ENCODE data around the gene ADCY4. TPM values are rescaled to one million over a fixed set of nuclear protein-coding genes. Genes with fewer than 3 reads are reported as not detected.

Gene ADCY4
- total and polyA plus RNA-seq, 2 donors (not counting 3 experiments of a cell fraction or from before 2014, with no cell fraction given), result 81.6 to 84.0 TPM

DNA sequence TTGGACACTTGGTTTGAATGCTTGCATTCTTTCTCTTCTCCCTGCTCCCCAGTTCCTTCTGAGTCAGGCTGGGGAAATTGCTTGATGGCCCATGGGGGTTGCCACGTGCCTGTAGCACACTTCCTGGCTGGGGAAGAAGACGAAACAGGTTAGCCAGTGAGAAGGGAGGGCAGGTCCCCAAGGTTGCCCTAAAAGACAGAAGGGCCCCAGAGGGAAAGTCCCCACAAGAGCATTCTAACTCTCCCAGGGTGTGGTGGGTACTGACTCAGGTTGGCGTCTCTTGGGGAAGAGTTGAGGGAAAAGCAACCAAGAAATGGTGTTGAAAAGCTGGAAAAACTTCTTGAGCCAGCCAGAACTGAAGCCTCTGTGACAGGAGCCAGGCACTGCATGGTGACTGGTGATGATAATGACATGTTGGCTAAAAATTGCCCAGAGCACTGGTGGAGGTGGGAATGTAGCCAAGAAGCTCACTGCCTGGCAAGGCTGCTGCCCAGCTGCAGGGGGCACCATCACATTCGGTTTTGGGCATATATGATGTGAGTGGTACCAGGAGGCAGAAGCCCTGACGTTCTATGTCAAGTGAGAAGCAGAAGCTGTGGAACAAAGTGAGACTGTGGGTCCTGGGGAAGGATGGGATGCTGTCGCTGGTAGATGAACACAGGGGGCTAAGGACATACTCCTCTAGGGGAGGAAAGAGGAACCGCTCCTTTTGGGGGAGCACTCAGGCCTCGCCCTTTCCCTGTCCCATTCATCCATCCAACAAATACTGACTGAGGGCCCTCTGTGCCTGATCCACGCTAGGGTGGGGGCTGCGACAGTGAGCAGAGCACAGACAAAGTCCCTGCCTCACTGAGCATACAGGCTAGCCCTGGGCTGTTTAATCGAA lies 55.3 kb downstream of the ADCY4 start:
- intact Hi-C loops (cut with micrococcal nuclease) (no loop called here), dilution Hi-C loops (cut with MboI; ENCODE audit: extremely low pct_ligation_motif_present, low sequenced_read_pairs) (no loop called here)
- TF ChIP-seq POLR2AphosphoS5 (IDR thresholded peaks at IDR 0.05; ENCODE audit: insufficient read depth, low read depth, low read length), result no peak
- TF ChIP-seq, protein P1, sequence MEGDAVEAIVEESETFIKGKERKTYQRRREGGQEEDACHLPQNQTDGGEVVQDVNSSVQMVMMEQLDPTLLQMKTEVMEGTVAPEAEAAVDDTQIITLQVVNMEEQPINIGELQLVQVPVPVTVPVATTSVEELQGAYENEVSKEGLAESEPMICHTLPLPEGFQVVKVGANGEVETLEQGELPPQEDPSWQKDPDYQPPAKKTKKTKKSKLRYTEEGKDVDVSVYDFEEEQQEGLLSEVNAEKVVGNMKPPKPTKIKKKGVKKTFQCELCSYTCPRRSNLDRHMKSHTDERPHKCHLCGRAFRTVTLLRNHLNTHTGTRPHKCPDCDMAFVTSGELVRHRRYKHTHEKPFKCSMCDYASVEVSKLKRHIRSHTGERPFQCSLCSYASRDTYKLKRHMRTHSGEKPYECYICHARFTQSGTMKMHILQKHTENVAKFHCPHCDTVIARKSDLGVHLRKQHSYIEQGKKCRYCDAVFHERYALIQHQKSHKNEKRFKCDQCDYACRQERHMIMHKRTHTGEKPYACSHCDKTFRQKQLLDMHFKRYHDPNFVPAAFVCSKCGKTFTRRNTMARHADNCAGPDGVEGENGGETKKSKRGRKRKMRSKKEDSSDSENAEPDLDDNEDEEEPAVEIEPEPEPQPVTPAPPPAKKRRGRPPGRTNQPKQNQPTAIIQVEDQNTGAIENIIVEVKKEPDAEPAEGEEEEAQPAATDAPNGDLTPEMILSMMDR (IDR thresholded peaks at IDR 0.05; ENCODE audit: extremely low read depth in 1 of 2, insufficient read depth in 1 of 2, low read depth in 1 of 2, low read length in 2 of 2), result peak in 1 of 2 donors; percentile 33
- no peak for TF ChIP-seq GATA2 (IDR thresholded peaks at IDR 0.05; ENCODE audit: insufficient read depth, insufficient read length, low read depth, low read length)
- TF ChIP-seq POLR2A (IDR thresholded peaks at IDR 0.05; ENCODE audit: low read depth, low read length), result no peak
- no peak for TF ChIP-seq MYC (IDR thresholded peaks at IDR 0.05; ENCODE audit: low read depth, low read length)
- Histone ChIP-seq H4K20me1 (replicated peaks; ENCODE audit: control insufficient read depth, extremely low read depth, insufficient read depth, low read length) (no peaks in the 10 kb centered on the region), H3K9me1 (replicated peaks; ENCODE audit: control insufficient read depth, extremely low read depth, insufficient read depth, low read length) (no peaks in the 10 kb centered on the region), H3K4me3 (replicated peaks in 1 of 3; ENCODE audit: insufficient read depth in 1 of 3, low read depth in 1 of 3, low read length in 3 of 3) (no peak overlapping the region), H3K79me2 (ENCODE audit: control insufficient read depth, insufficient read depth, low read length) (no peaks in the 10 kb centered on the region), H2AFZ (ENCODE audit: low read depth, low read length) (no peak overlapping the region), H3K4me2 (ENCODE audit: insufficient read depth, low read length) (no peak overlapping the region), H3K27me3 (ENCODE audit: control insufficient read depth in 2 of 2, insufficient read depth in 2 of 2, low read length in 2 of 2) (no peaks in the 10 kb centered on the region), H3K9ac (replicated peaks; ENCODE audit: extremely low read depth, insufficient read depth, low read length) (no peak overlapping the region), H3K36me3 (ENCODE audit: control insufficient read depth in 2 of 2, extremely low read depth in 1 of 2, insufficient read depth in 2 of 2, low read length in 2 of 2) (no peaks in the 10 kb centered on the region), H3K9me3 (replicated peaks; ENCODE audit: control insufficient read depth, insufficient read depth, low read length) (no peaks in the 10 kb centered on the region), H3K4me1 (ENCODE audit: control insufficient read depth, extremely low read depth, insufficient read depth, low read length) (no peaks in the 10 kb centered on the region), H3K27ac (ENCODE audit: insufficient read depth, low read depth, low read length) (no peak overlapping the region)
- BruUV-seq (replicated peaks), result no TSS peak
- no peak for DNase-seq (ENCODE audit: low read depth, low spot score)
- FAIRE-seq, result peak; percentile 38
- ChIA-PET CTCF (interaction anchor here (1.0 to 4.0 kb wide), 7 partner anchors 8 to 64 kb away, joined by 3 to 27 read pairs (median 6); partner anchors contain the start of genes CIDEB, DHRS1, MDP1 and NOP9), POLR2A (interaction anchor here (0.6 kb wide), 1 partner anchor 8 kb away, joined by 3 read pairs; the partner anchor contains the start of gene RABGGTA)
